GM19240 (cell line): ENCODE results near the gene CFD.
"Not testable (repeated sequence)": the region's sequence is repeated elsewhere in the genome, so short reads cannot be mapped to it uniquely, and the experiment has no call there.

Source experiments
- DNase-seq: peaks from one replicate; pipeline ENCODE4 v3.0.0; 2011; ENCODE audit warnings: low spot score; ENCODE audit not compliant: insufficient read length

The CFD gene

GRCh38 chr19:888581-889385 lies 29.3 kb downstream of the CFD start:
- DNase-seq: no peak

- DNase-seq: no peak
These were observed 30.3 kb downstream of the CFD start for GRCh38 chr19:889662-890295.

GRCh38 chr19:890831-891230 lies 31.4 kb downstream of the CFD start:
- DNase-seq: no peak

GRCh38 chr19:891421-892200 lies 32.1 kb downstream of the CFD start:
- not testable (repeated sequence) for DNase-seq

- peak; percentile 60 for DNase-seq
These were observed 32.9 kb downstream of the CFD start for GRCh38 chr19:892243-892893.

GRCh38 chr19:892894-893689 lies 33.6 kb downstream of the CFD start, which contains the start of the genes MED16 and RNU6-9:
Gene MED16 (minus strand): TSS chr19:893187. CDS start chr19:891131, 2,056 bp downstream.
Gene RNU6-9 (plus strand): TSS chr19:893484.
- DNase-seq: peak; percentile 100

- DNase-seq: no peak
These were observed 37.0 kb downstream of the CFD start for GRCh38 chr19:896434-896833.

GRCh38 chr19:896999-897398 lies 37.5 kb downstream of the CFD start:
- DNase-seq: no peak

- DNase-seq: no peak
These were observed 38.1 kb downstream of the CFD start for GRCh38 chr19:897442-898039.

GRCh38 chr19:898663-899062 lies 39.2 kb downstream of the CFD start:
- DNase-seq: no peak

- DNase-seq: no peak
These were observed 40.0 kb downstream of the CFD start for GRCh38 chr19:899336-900042.

- DNase-seq: no peak
These were observed 40.5 kb downstream of the CFD start for GRCh38 chr19:900043-900301.

- DNase-seq: no peak
These were observed 41.0 kb downstream of the CFD start for GRCh38 chr19:900302-901111.

- DNase-seq: no peak
These were observed 42.0 kb downstream of the CFD start for GRCh38 chr19:901216-902092.

GRCh38 chr19:902093-902370 lies 42.6 kb downstream of the CFD start:
- no peak for DNase-seq

GRCh38 chr19:902446-903226 lies 43.2 kb downstream of the CFD start:
- DNase-seq: no peak

GRCh38 chr19:903266-903797 lies 43.9 kb downstream of the CFD start:
- no peak for DNase-seq
